Activated CD4-positive, alpha-beta memory T cell treated with anti-CD3 and anti-CD28 coated beads for 36 hours (primary cell): ENCODE data around the gene ZNF8. TPM values are rescaled to one million over a fixed set of nuclear protein-coding genes. Genes with fewer than 3 reads are reported as not detected.
A peak's percentile ranks its signal among the peaks of the same experiment; 100 is the strongest.
"Not testable (repeated sequence)": the region's sequence is repeated elsewhere in the genome, so short reads cannot be mapped to it uniquely, and the experiment has no call there.

ENCODE experiments used
- CTCF ChIA-PET: fragments of 350-600 bp; sonication (Branson Sonifier 250); formaldehyde crosslinking; loops from one replicate; lab custom pipeline; 2021; ENCODE audit warnings: antibody characterized with exemption, inconsistent platforms; lab: Charles Lee
- POLR2A ChIA-PET: fragments of 350-600 bp; sonication (Branson Sonifier 250); formaldehyde crosslinking; loops from one replicate; lab custom pipeline; 2021; ENCODE audit warnings: antibody characterized with exemption; lab: Charles Lee
- DNase-seq: peaks from one replicate; pipeline ENCODE4 v3.0.0-alpha.2; 2020
- H3K27ac Mint-ChIP-seq: one replicate; pipeline ENCODE4 v1.8.0; 2021; ENCODE audit warnings: mixed read lengths
- H3K27me3 Mint-ChIP-seq: one replicate; pipeline ENCODE4 v1.8.0; 2021; ENCODE audit warnings: mixed read lengths
- H3K36me3 Mint-ChIP-seq: one replicate; pipeline ENCODE4 v1.8.0; 2021; ENCODE audit warnings: mixed read lengths
- H3K4me1 Mint-ChIP-seq: one replicate; pipeline ENCODE4 v1.8.0; 2021; ENCODE audit warnings: low read depth, mixed read lengths
- H3K4me3 Mint-ChIP-seq: one replicate; pipeline ENCODE4 v1.8.0; 2021; ENCODE audit warnings: mild to moderate bottlenecking, mixed read lengths
- H3K9me3 Mint-ChIP-seq: one replicate; pipeline ENCODE4 v1.8.0; 2021; ENCODE audit warnings: mixed read lengths
- intact Hi-C: fragments of 100-400 bp; cut with micrococcal nuclease; formaldehyde crosslinking; loops from one replicate; pipeline ENCODE4 v1.15.1; 2023
- total RNA-seq, 2 experiments: library from RNA; stranded (reverse); gene quantifications; one replicate each; pipeline ENCODE4 v1.2.3, GENCODE V29; 2021

ZNF8 gene
- total RNA-seq: 1 to 10 TPM; 3.7 to 3.9 TPM

DNA sequence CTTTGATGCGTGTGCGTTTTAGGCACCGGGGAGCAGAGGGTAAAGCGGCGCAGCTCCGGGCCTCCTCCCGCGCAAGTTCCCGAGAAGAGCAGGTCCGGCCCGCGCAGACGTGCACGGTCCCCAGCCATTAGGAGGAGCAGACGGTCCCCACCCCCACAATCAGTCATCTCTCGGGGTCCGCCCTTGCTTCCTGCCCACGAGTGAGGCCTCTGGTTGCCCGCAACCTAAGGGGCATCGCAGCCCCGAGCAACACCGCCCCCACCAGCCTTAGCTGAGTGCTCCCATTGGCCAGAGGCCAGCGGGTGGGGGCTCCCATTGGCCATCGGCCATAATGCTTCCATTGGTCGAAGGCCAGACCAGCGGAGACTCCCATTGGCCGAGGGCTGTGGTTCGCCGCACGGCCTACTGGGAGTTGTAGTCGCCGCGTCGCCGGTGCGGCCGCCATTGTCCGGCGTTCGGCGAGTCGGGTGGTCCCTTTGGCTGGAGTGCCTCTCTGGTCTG lies at the start of gene ZNF8:
ZNF8 (plus strand) TSS at position 415 of the 501 bp plus-strand sequence. CDS start 127 bp downstream, outside the sequence.
- CTCF ChIA-PET: interaction anchor here (1.0 to 1.5 kb wide), 3 partner anchors 16 to 242 kb away, joined by 4 to 5 read pairs (median 5); partner anchors contain the start of gene ZNF544
- POLR2A ChIA-PET: interaction anchor here (1.0 kb wide), 1 partner anchor 128 kb away, joined by 3 read pairs; the partner anchor contains the start of gene ZNF329
- Mint-ChIP-seq H3K36me3 (peaks cover 49% of the 10 kb centered on the region), H3K9me3 (peaks cover 22% of the 10 kb centered on the region), H3K27ac (peak within 1 kb of the TSS; percentile 95), H3K4me3 (peak within 1 kb of the TSS; percentile 83), H3K27me3 (no peaks in the 10 kb centered on the region), H3K4me1 (peaks cover 35% of the 10 kb centered on the region)
- intact Hi-C loops: loop anchor here (1.0 to 10.0 kb wide), 8 partner anchors 27 to 221 kb away; partner anchors contain the start of genes ERVK3-1, ZNF274, ZNF324 and ZNF446
- DNase-seq: peak; percentile 99

DNA sequence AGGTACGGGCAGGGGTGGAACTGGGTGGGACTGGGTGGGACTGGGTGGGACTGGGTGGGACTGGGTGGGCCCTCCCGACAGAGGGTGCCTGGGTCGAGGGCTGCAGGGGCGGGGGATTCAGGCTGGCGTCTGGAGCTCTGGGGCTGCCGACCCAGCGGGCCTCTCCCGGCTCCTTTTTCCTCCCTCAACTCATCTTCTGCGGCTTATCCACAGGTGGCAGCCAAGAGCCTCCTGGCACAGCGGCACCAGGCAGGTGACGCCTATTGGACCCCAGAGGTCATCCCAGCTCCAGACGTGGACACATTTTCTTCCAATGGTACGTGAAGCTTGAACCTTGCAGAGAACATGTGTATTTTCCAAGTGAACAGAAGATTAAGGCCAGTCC lies 49.5 kb upstream of the ZNF8 start:
- DNase-seq: peak; percentile 57
- Mint-ChIP-seq H3K4me3 (peak overlapping the region; percentile 95), H3K27me3 (no peaks in the 10 kb centered on the region), H3K36me3 (peaks cover 52% of the 10 kb centered on the region), H3K4me1 (peaks cover 32% of the 10 kb centered on the region), H3K9me3 (peaks cover 41% of the 10 kb centered on the region), H3K27ac (peak overlapping the region; percentile 92)
- CTCF ChIA-PET: interaction anchor here (0.5 to 2.2 kb wide), 9 partner anchors 11 to 291 kb away, joined by 3 to 7 read pairs (median 4); partner anchors contain the start of genes ERVK3-1, ZBTB45, ZNF8 and ZNF837
- POLR2A ChIA-PET: interaction anchor here (1.0 kb wide), 1 partner anchor 118 kb away, joined by 4 read pairs; no protein-coding TSS in a partner anchor
- intact Hi-C loops: loop anchor here (2.0 to 10.0 kb wide), 3 partner anchors 46 to 76 kb away; partner anchors contain the start of genes ERVK3-1, ZNF274 and ZNF8

DNA sequence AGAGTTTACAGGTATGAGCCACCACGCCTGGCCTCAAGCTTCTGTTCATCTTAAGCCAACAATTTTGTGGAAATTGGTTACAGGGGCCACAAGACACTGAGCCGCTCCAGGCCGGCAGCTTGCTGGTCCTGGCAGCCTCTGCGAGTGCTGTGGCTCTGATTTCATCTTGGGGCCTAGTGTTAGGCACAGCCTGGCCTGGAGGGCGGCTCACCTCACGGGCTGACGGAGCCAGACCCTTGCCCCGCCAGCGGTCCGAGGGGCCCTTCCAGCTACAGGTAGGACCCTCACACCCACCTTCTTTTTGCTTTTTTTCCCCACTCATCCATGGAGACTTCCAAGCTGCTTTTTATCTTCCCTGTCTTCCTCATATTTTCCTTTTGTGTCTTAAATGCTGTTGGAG lies 41.4 kb upstream of the ZNF8 start:
- H3K4me3 Mint-ChIP-seq: no peak overlapping the region
- DNase-seq: no peak
- H3K4me1 Mint-ChIP-seq: no peaks in the 10 kb centered on the region
- intact Hi-C loops: no loop called here
- H3K9me3 Mint-ChIP-seq: peaks cover 70% of the 10 kb centered on the region
- H3K27ac Mint-ChIP-seq: no peak overlapping the region
- POLR2A ChIA-PET: interaction anchor here (0.7 kb wide), 1 partner anchor 134 kb away, joined by 4 read pairs; no protein-coding TSS in a partner anchor
- CTCF ChIA-PET: no interaction called here
- H3K27me3 Mint-ChIP-seq: no peaks in the 10 kb centered on the region
- peaks cover 92% of the 10 kb centered on the region for H3K36me3 Mint-ChIP-seq

DNA sequence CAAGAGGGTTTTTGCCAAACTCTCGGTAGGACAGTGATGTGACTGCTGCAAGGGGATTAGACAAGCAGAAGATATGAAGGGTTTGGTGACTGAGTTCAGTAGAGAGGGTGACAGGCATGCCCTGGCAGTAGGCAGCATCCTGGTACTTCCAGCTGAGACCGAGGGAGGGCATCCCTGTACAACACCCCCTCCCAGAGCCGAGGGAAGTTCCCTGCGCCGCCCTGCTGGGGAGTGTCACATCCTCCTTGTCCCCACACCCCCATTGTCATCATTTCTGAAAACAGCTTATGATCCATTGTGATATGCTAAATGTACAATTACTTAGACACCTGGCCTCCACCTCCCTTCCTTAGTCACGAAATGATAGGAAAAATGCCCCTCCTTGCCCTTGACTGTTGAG lies 35.4 kb upstream of the ZNF8 start:
- H3K36me3 Mint-ChIP-seq: peaks cover 98% of the 10 kb centered on the region
- no peak overlapping the region for H3K4me3 Mint-ChIP-seq
- ChIA-PET CTCF (no interaction called here), POLR2A (interaction anchor here (0.5 kb wide), 1 partner anchor 280 kb away, joined by 4 read pairs; no protein-coding TSS in a partner anchor)
- H3K4me1 Mint-ChIP-seq: no peaks in the 10 kb centered on the region
- DNase-seq: no peak
- H3K27me3 Mint-ChIP-seq: no peaks in the 10 kb centered on the region
- no peak overlapping the region for H3K27ac Mint-ChIP-seq
- intact Hi-C loops: no loop called here
- peaks cover 77% of the 10 kb centered on the region for H3K9me3 Mint-ChIP-seq

DNA sequence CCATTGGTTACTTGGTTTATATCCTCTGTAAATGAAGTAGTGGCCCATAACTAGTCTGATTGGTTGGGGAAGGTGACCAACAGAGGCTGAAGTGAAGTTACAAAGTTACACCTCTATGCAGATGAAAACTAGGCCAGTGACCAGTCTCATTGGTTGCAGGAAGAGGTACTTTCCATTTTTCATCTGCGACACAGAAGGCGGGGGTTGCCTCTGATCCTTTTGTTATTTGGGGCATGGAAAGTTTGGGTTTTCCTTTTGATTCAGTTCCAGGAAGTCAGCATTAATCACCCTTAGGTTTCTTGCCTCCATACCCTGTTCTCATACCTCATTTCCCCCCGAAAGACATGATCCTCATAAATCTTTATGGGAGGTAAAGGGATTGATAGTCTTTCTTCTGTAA lies 29.9 kb upstream of the ZNF8 start:
- H3K27ac Mint-ChIP-seq: peak overlapping the region; percentile 58
- intact Hi-C loops: no loop called here
- no peak for DNase-seq
- H3K27me3 Mint-ChIP-seq: no peaks in the 10 kb centered on the region
- ChIA-PET POLR2A (no interaction called here), CTCF (no interaction called here)
- H3K9me3 Mint-ChIP-seq: peaks cover 83% of the 10 kb centered on the region
- H3K4me1 Mint-ChIP-seq: no peaks in the 10 kb centered on the region
- H3K36me3 Mint-ChIP-seq: peaks cover 99% of the 10 kb centered on the region
- H3K4me3 Mint-ChIP-seq: no peak overlapping the region

DNA sequence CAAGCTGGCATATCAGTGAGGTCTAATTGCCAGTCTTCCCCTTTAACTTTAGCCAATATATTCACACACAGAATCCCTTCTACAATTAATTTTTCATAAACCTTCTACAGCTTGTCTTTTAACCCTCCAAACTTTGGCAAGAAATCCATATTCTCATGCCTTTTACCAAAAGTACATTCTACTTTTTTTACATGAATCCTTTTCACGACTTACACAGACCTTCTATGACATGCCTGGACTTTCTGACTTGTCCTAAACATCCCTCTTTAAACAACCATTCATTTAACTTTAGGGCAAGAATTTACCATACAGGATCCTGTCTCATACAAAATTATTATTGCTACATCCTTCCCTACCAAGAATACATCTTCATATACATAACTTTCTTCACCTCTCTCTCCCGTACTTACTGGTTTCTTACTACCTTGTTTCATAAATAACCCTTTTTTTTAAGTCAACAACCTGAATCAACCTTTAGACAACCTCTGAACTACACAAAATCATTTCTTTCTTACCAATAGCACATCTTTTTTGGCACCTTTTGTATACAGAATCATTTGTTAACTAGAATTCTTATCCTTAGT lies 26.6 kb upstream of the ZNF8 start:
- no peak for DNase-seq
- no peak overlapping the region for H3K4me3 Mint-ChIP-seq
- H3K4me1 Mint-ChIP-seq: no peaks in the 10 kb centered on the region
- H3K36me3 Mint-ChIP-seq: peaks cover 99% of the 10 kb centered on the region
- H3K27me3 Mint-ChIP-seq: no peaks in the 10 kb centered on the region
- POLR2A ChIA-PET: no interaction called here
- peaks cover 82% of the 10 kb centered on the region for H3K9me3 Mint-ChIP-seq
- H3K27ac Mint-ChIP-seq: no peak overlapping the region
- intact Hi-C loops: loop anchor here (10.0 kb wide), 1 partner anchor 57 kb away; no protein-coding TSS in a partner anchor
- CTCF ChIA-PET: no interaction called here

DNA sequence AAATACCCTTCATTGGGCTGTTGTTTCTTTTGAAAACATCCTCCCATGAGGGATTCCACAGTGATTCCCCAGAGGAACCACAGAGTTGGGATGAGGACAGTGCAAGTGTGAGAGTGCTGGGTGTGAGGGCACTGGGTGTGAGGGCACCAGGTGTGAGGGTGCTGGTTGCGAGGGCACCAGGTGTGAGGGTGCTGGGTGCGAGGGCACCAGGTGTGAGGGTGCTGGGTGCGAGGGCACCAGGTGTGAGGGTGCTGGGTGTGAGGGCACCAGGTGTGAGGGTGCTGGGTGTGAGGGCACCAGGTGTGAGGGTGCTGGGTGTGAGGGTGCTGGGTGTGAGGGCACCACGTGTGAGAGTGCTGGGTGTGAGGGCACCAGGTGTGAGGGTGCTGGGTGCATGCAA lies 20.5 kb upstream of the ZNF8 start:
- DNase-seq, CTCF ChIA-PET, H3K4me1 Mint-ChIP-seq, H3K27ac Mint-ChIP-seq, H3K4me3 Mint-ChIP-seq, H3K27me3 Mint-ChIP-seq, POLR2A ChIA-PET: not testable (repeated sequence)
- H3K36me3 Mint-ChIP-seq: peaks cover 98% of the 10 kb centered on the region
- intact Hi-C loops: loop anchor here (10.0 kb wide), 1 partner anchor 63 kb away; no protein-coding TSS in a partner anchor
- H3K9me3 Mint-ChIP-seq: peaks cover 93% of the 10 kb centered on the region

DNA sequence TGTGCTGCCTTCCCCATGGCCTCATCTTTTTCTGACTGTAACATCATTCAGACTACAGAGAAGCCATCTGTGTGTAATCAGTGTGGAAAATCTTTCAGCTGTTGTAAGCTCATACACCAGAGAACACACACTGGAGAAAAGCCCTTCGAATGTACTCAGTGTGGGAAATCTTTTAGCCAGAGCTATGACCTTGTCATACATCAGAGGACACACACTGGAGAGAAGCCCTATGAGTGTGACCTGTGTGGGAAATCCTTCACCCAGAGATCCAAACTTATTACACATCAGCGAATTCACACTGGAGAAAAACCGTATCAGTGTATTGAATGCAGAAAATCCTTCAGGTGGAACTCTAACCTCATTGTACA lies 17.2 kb upstream of the ZNF8 start:
- no peaks in the 10 kb centered on the region for H3K4me1 Mint-ChIP-seq
- POLR2A ChIA-PET: interaction anchor here (0.6 kb wide), 1 partner anchor 78 kb away, joined by 3 read pairs; the partner anchor contains the start of gene ZNF274
- no peak overlapping the region for H3K4me3 Mint-ChIP-seq
- intact Hi-C loops: no loop called here
- H3K27me3 Mint-ChIP-seq: no peaks in the 10 kb centered on the region
- DNase-seq: no peak
- H3K9me3 Mint-ChIP-seq: peaks cover 91% of the 10 kb centered on the region
- peaks cover 94% of the 10 kb centered on the region for H3K36me3 Mint-ChIP-seq
- no peak overlapping the region for H3K27ac Mint-ChIP-seq
- CTCF ChIA-PET: interaction anchor here (0.8 to 1.9 kb wide), 2 partner anchors 17 to 48 kb away, joined by 3 to 5 read pairs; partner anchors contain the start of gene ZNF8

DNA sequence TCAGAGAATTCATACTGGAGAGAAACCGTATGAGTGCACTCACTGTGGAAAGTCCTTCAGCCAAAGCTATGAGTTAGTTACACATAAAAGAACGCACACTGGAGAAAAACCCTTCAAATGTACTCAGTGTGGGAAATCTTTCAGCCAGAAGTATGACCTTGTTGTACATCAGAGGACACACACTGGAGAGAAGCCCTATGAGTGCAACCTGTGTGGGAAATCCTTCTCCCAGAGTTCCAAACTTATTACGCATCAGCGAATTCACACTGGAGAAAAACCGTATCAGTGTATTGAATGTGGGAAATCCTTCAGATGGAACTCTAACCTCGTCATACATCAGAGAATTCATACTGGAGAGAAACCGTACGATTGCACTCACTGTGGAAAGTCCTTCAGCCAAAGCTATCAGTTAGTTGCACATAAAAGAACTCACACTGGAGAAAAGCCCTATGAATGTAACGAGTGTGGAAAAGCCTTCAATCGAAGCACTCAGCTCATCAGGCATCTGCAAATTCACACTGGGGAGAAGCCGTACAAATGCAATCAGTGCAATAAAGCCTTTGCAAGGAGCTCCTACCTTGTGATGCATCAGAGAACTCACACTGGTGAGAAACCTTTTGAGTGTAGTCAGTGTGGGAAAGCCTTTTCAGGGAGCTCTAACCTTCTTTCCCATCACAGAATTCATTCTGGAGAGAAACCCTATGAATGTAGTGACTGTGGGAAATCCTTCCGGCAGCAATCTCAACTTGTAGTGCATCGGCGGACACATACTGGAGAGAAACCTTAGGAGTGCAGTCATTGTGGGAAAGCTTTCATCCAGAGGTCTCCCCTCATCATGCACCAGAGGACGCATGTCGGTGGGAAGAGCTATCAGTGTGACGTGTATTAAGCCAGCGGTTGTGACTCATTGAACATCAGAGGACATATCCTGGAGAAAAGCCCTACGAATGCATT lies 16.5 kb upstream of the ZNF8 start:
- Mint-ChIP-seq H3K27me3 (no peaks in the 10 kb centered on the region), H3K4me1 (no peaks in the 10 kb centered on the region), H3K27ac (no peak overlapping the region), H3K36me3 (peaks cover 92% of the 10 kb centered on the region), H3K4me3 (no peak overlapping the region), H3K9me3 (peaks cover 91% of the 10 kb centered on the region)
- intact Hi-C loops: no loop called here
- POLR2A ChIA-PET: interaction anchor here (0.6 to 1.4 kb wide), 2 partner anchors 79 to 258 kb away, joined by 3 read pairs; partner anchors contain the start of gene ZNF274
- no peak for DNase-seq
- CTCF ChIA-PET: interaction anchor here (1.9 kb wide), 1 partner anchor 16 kb away, joined by 5 read pairs; the partner anchor contains the start of gene ZNF8

DNA sequence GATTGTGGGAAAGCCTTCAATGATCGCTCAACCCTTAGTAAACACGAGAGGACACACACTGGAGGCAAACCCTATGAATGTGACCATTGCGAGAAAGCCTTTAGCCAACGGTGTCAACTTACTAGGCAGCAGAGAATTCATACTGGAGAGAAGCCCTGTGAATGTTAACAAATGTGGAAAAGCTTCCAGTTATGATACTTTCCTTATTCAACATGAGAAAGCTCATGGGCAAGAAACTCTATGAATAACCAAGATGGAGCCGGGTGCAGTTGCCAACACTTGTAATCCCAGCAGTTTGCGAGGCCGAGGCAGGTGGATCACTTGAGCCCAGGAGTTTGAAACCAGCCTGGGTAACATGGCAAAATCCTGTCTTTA lies 15.8 kb upstream of the ZNF8 start:
- Mint-ChIP-seq H3K36me3 (peaks cover 89% of the 10 kb centered on the region), H3K4me1 (no peaks in the 10 kb centered on the region), H3K9me3 (peaks cover 86% of the 10 kb centered on the region), H3K27me3 (no peaks in the 10 kb centered on the region), H3K4me3 (no peak overlapping the region), H3K27ac (peak overlapping the region; percentile 28)
- no peak for DNase-seq
- intact Hi-C loops: no loop called here
- ChIA-PET POLR2A (interaction anchor here (1.4 kb wide), 1 partner anchor 257 kb away, joined by 3 read pairs; no protein-coding TSS in a partner anchor), CTCF (interaction anchor here (1.9 kb wide), 1 partner anchor 15 kb away, joined by 5 read pairs; the partner anchor contains the start of gene ZNF8)

DNA sequence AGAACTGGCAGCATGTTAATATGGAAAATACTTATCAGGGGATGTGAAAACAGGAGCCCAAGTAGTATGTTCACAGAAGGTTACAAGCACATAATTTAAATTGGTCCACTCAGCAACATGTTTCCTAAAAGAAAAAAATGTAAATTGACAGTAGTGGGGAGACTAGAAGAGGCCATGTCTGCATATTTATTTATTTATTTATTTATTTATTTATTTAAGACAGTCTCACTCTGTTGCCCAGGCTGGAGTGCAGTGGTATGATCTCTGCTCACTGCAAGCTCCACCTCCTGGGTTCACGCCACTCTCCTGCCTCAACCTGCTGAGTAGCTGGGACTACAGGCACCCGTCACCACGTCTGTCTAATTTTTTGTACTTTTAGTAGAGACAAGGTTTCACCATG lies 13.7 kb upstream of the ZNF8 start:
- Mint-ChIP-seq H3K27ac (no peak overlapping the region), H3K36me3 (peaks cover 79% of the 10 kb centered on the region), H3K4me3 (no peak overlapping the region), H3K27me3 (no peaks in the 10 kb centered on the region), H3K4me1 (no peaks in the 10 kb centered on the region), H3K9me3 (peaks cover 79% of the 10 kb centered on the region)
- intact Hi-C loops: no loop called here
- no peak for DNase-seq
- ChIA-PET CTCF (no interaction called here), POLR2A (no interaction called here)
